Osteocyte (in vitro differentiated cells): Measurements from ENCODE around the gene LILRA2. TPM values are rescaled to one million over a fixed set of nuclear protein-coding genes. Genes with fewer than 3 reads are reported as not detected.
"Not testable (repeated sequence)": the region's sequence is repeated elsewhere in the genome, so short reads cannot be mapped to it uniquely, and the experiment has no call there.

Experiments used
- DNase-seq: peaks from one replicate; pipeline ENCODE4 v3.0.0; 2021; ENCODE audit warnings: mixed read lengths; ENCODE audit not compliant: unreplicated experiment; ENCODE audit errors: extremely low spot score
- H3K27ac Mint-ChIP-seq: one replicate; pipeline ENCODE4 v1.8.0; 2021; ENCODE audit warnings: mild to moderate bottlenecking, mixed read lengths; ENCODE audit not compliant: unreplicated experiment
- H3K27me3 Mint-ChIP-seq: one replicate; pipeline ENCODE4 v1.8.0; 2021; ENCODE audit warnings: mixed read lengths; ENCODE audit not compliant: unreplicated experiment
- H3K36me3 Mint-ChIP-seq: one replicate; pipeline ENCODE4 v1.8.0; 2021; ENCODE audit warnings: mixed read lengths; ENCODE audit not compliant: unreplicated experiment
- H3K4me1 Mint-ChIP-seq: one replicate; pipeline ENCODE4 v1.8.0; 2021; ENCODE audit warnings: mixed read lengths; ENCODE audit not compliant: unreplicated experiment
- H3K4me3 Mint-ChIP-seq: one replicate; pipeline ENCODE4 v1.8.0; 2021; ENCODE audit warnings: mild to moderate bottlenecking, moderate library complexity, mixed read lengths; ENCODE audit not compliant: unreplicated experiment
- H3K9me3 Mint-ChIP-seq: one replicate; pipeline ENCODE4 v1.8.0; 2021; ENCODE audit warnings: mixed read lengths; ENCODE audit not compliant: unreplicated experiment
- total RNA-seq: library from RNA; stranded (reverse); gene quantifications from 2 replicates; pipeline ENCODE4 v1.2.1, GENCODE V29; 2021
- TF ChIP-seq, protein P1 (sequence below): fragments of 200-600 bp; sonication (generic); IDR thresholded peaks from 2 replicates; pipeline ENCODE4 v1.5.0; 2021; ENCODE audit warnings: antibody characterized with exemption, mild to moderate bottlenecking, moderate library complexity

Gene LILRA2
- total RNA-seq, 1 donor from 2014 or later, result not detected

DNA sequence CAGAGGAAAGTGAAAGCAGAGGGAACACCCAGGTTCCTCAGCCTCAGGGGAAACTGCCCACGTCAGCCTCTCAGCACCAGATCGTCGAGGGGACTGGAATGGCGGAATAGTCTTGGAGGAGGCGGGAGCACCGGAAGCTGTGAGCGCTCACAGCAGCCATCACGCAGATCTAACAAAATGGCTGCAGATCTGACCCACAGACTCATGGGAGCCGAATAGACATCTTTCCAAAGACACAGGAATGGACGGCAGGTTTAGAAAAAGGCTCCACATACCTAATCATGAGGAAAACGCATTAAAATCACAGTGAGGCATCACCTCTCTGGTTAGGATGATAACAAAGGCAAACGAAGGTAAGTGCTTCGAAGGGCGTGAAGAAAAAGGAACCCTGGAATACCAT, 11.8 kb upstream of the LILRA2 start:
- Mint-ChIP-seq H3K4me3 (no peak overlapping the region), H3K36me3 (no peaks in the 10 kb centered on the region), H3K4me1 (no peaks in the 10 kb centered on the region), H3K9me3 (peaks cover 11% of the 10 kb centered on the region), H3K27ac (no peak overlapping the region), H3K27me3 (no peaks in the 10 kb centered on the region)
- TF ChIP-seq, protein P1, sequence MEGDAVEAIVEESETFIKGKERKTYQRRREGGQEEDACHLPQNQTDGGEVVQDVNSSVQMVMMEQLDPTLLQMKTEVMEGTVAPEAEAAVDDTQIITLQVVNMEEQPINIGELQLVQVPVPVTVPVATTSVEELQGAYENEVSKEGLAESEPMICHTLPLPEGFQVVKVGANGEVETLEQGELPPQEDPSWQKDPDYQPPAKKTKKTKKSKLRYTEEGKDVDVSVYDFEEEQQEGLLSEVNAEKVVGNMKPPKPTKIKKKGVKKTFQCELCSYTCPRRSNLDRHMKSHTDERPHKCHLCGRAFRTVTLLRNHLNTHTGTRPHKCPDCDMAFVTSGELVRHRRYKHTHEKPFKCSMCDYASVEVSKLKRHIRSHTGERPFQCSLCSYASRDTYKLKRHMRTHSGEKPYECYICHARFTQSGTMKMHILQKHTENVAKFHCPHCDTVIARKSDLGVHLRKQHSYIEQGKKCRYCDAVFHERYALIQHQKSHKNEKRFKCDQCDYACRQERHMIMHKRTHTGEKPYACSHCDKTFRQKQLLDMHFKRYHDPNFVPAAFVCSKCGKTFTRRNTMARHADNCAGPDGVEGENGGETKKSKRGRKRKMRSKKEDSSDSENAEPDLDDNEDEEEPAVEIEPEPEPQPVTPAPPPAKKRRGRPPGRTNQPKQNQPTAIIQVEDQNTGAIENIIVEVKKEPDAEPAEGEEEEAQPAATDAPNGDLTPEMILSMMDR, result no peak
- DNase-seq, result peak; percentile 71

DNA sequence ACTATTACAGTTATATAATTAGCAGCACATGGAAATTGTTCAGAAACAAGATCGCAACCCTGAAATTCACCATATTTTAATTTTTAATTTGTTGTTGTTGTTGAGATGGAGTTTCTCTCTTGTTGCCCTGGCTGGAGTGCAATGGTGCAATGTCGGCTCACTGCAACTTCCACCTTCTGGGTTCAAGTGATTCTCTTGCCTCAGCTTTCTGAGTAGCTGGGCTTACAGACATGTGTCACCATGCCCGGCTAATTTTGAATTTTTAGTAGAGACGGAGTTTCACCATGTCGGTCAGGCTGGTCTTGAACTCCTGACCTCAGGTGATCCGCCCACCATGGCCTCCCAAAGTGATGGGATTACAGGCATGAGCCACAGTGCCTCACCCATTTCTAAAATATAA, 10.4 kb upstream of the LILRA2 start:
- peaks cover 15% of the 10 kb centered on the region for H3K9me3 Mint-ChIP-seq
- not testable (repeated sequence) for H3K27ac Mint-ChIP-seq, H3K27me3 Mint-ChIP-seq

DNA sequence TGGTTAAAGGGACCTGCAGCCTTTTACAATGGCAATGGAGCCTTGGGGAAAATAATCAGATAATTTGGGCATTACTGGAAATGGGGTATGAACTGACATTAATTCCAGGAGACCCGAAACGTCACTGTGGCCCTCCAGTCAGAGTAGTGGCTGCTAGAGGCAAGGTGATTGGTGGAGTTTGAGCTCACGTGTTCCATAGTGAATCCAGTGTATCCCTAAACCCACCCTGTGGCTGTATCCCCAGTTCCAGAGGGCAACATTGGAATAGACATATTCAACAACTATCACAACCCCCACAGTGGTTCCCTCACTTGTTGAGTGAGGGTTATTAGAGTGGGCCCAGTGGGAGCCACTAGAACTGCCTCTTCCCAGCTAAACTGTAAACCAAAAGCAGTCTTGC, 3.3 kb upstream of the LILRA2 start:
- H3K27me3 Mint-ChIP-seq, result no peaks in the 10 kb centered on the region
- no peaks in the 10 kb centered on the region for H3K4me1 Mint-ChIP-seq
- TF ChIP-seq, protein P1, result no peak
- no peak overlapping the region for H3K27ac Mint-ChIP-seq
- H3K9me3 Mint-ChIP-seq, result peaks cover 23% of the 10 kb centered on the region
- no peak overlapping the region for H3K4me3 Mint-ChIP-seq
- no peaks in the 10 kb centered on the region for H3K36me3 Mint-ChIP-seq
- DNase-seq, result peak; percentile 59

More for the DNA sequence above, 10.4 kb upstream of the LILRA2 start:
- H3K4me1 Mint-ChIP-seq, H3K36me3 Mint-ChIP-seq, H3K4me3 Mint-ChIP-seq: not testable (repeated sequence)
- peak; percentile 36 for DNase-seq

DNA sequence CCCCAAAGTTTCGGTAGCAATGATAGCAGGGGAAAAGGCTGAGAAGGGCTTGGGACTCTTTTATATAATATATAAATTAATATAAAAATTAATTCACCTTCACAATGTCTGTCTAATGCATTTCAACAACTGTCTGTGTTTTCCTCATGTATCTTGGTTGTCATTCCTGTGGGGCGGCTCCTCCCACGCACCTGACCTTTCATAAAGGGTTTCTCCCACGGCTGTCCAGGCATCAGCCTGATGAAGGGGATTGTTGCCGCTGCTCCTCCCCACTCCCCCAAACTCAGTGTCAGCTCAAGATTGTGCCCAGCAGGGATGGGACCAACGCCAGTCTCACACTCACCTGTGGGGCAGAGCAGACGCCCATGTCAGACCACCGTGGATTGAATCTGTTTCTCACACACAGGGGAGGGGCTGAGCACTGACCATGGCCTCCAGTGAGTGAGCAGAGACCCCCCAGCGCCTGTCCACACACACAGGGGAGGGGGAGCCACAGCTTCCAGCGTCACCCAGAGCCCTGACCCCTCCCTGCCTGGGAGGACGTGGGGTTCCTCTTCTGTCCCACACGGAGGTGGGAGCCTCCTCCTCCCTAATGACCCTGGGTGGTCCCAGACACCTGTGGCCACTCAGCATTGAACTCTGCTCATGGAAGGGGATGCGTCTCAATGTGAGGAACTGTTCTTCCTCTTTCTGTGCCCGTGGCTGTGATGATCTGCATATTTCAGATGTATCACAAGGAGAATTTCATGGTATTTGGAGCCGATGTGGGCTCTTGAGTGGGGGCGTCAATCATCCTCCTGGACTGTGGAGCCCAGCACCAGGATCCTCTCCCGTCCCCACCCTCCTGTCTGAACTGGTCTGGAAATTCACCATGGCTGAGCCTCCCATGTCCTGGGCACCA, 1.6 kb upstream of the LILRA2 start:
- H3K9me3 Mint-ChIP-seq, result peaks cover 25% of the 10 kb centered on the region
- not testable (repeated sequence) for H3K27ac Mint-ChIP-seq, H3K36me3 Mint-ChIP-seq, H3K4me1 Mint-ChIP-seq, H3K27me3 Mint-ChIP-seq, H3K4me3 Mint-ChIP-seq
- peak; percentile 80 for DNase-seq

DNA sequence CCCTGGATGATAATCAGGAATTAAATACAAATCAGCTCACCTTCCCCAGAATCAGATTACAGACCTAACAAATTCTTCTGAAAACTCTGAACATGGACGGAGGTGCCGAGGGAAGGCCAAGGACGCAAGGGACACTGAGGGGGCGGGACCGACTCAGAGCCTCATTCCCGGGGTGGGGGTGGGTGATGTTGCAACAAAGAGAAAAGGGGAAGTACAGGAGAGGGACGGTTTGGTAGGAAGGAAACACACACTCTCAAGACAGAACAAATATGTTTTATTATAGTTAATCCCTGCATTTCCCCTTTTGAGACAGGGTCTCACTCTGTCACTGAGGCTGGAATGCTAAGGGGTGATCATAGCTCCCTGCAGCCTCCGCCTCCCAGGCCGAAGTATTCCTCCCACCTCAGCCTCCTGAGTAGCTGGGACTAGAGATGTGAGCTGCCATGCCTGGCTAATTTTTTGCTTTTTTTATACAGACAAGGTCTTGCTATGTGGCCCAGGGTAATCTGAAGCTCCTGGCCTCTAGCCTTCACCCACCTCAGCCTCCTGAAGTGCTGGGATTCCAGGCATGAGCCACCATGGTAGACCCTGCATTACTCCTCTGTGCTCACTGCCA, 786 bp upstream of the LILRA2 start:
- peaks cover 27% of the 10 kb centered on the region for H3K9me3 Mint-ChIP-seq

More for the DNA sequence above, 786 bp upstream of the LILRA2 start:
- no peaks in the 10 kb centered on the region for H3K4me1 Mint-ChIP-seq
- TF ChIP-seq, protein P1, result no peak
- H3K36me3 Mint-ChIP-seq, result no peaks in the 10 kb centered on the region
- no peak overlapping the region for H3K4me3 Mint-ChIP-seq
- no peak overlapping the region for H3K27ac Mint-ChIP-seq
- no peaks in the 10 kb centered on the region for H3K27me3 Mint-ChIP-seq
- DNase-seq, result peak; percentile 40
